DMS153 treated with DMSO at 0.1 percent for 48 hours (cell line): ENCODE data around the gene PROX1.

Experiments used
- DNase-seq: peaks from one replicate; lab custom pipeline; 2025; ENCODE audit not compliant: unreplicated experiment; lab: John Stamatoyannopoulos, UW

Gene PROX1

DNA sequence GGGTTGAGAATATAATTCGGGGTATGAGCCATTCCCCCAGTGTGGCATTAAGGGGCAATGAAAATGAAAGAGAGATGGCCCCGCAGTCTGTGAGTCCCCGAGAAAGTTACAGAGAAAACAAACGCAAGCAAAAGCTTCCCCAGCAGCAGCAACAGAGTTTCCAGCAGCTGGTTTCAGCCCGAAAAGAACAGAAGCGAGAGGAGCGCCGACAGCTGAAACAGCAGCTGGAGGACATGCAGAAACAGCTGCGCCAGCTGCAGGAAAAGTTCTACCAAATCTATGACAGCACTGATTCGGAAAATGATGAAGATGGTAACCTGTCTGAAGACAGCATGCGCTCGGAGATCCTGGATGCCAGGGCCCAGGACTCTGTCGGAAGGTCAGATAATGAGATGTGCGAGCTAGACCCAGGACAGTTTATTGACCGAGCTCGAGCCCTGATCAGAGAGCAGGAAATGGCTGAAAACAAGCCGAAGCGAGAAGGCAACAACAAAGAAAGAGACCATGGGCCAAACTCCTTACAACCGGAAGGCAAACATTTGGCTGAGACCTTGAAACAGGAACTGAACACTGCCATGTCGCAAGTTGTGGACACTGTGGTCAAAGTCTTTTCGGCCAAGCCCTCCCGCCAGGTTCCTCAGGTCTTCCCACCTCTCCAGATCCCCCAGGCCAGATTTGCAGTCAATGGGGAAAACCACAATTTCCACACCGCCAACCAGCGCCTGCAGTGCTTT is 9.4 kb downstream of the PROX1 start:
- no peak for DNase-seq

DNA sequence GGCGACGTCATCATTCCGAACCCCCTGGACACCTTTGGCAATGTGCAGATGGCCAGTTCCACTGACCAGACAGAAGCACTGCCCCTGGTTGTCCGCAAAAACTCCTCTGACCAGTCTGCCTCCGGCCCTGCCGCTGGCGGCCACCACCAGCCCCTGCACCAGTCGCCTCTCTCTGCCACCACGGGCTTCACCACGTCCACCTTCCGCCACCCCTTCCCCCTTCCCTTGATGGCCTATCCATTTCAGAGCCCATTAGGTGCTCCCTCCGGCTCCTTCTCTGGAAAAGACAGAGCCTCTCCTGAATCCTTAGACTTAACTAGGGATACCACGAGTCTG is 10.0 kb downstream of the PROX1 start:
- DNase-seq = no peak

DNA sequence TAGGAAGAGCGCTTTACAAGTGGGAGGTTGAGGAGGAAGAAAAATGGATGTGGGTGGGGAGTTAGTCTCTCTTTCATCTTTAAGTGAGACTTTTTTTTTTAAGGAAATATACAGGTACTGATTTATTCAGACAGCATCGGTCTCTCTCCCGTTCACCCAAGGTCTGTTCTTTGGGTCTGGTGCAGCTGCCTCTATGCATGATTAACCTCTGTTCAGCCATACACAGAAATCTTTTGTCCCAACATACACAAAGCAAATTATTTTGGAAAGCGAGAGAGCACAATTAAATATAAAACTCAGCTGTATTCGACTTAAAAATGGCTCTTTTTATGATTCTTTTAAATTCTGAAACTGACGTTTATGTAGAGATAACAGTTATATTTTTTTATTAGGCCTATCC is 11.0 kb downstream of the PROX1 start:
- no peak for DNase-seq

GRCh38 chr1:213999732-214000131 is 12.0 kb downstream of the PROX1 start:
- no peak for DNase-seq

- DNase-seq = peak; percentile 82
These were observed 14.3 kb downstream of the PROX1 start for GRCh38 chr1:214002060-214002459.

- DNase-seq = peak; percentile 82
These were observed 14.7 kb downstream of the PROX1 start for GRCh38 chr1:214002472-214002871.

DNA sequence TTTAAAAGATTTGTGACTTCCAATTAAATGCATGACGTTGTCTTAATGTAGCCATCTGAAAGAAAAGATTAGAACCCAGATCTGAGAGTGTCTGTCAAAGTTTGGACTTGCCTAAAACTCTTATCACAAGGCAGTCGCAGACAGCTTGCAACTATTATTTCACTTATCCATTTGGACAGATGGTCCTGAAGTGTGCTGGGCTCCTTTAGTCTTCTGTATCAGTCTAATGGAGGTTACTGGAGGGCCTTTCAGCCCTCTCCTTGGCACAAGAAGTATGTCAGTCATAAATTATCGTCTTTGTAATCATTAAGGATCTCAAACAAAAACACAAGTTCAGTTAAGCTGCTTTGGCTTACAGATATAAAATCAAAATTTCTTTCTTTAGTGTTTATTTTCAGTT is 15.5 kb downstream of the PROX1 start:
- no peak for DNase-seq

- DNase-seq = no peak
These were observed 16.2 kb downstream of the PROX1 start for GRCh38 chr1:214004014-214004413.

GRCh38 chr1:214004795-214005194 is 17.0 kb downstream of the PROX1 start:
- DNase-seq = no peak

DNA sequence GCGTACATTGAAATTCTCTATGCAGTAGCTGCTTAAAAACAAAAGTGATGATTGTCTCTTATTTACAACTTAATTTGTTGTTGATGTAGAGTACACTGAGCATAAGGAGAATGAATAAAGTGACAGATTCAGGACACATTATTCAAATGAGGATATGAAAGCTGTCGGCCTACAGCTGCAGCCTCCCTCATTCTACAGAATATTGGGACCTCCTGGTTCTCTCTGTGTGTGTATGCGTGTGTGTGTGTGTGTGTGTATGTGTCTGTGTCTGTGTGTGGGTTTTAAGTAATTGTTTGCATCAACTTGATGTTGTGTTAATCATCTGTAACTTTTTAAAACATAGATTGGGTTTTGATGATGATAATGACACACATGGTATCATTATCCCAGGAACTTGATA is 17.9 kb downstream of the PROX1 start:
- no peak for DNase-seq

- no peak for DNase-seq
These were observed 19.1 kb downstream of the PROX1 start for GRCh38 chr1:214006845-214007244.

DNA sequence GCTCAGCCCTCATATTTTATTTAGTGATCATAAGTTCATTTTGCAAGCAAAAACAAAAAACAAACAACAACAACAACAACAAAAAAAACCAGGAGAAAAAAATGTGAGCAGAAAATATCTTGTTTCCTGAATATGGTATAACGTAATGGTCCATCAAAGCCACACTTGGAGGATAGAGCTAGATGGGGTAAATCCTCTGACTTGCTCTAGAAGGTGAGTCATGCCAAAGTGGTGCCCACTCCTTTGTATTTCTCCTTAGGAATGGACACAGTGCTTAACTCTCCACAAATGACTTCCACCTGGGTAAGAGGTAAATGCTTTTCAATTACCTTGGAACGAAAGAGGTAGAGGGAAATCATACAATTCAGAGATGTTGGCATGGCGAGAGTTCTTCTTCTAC is 20.6 kb downstream of the PROX1 start:
- DNase-seq = no peak

DNA sequence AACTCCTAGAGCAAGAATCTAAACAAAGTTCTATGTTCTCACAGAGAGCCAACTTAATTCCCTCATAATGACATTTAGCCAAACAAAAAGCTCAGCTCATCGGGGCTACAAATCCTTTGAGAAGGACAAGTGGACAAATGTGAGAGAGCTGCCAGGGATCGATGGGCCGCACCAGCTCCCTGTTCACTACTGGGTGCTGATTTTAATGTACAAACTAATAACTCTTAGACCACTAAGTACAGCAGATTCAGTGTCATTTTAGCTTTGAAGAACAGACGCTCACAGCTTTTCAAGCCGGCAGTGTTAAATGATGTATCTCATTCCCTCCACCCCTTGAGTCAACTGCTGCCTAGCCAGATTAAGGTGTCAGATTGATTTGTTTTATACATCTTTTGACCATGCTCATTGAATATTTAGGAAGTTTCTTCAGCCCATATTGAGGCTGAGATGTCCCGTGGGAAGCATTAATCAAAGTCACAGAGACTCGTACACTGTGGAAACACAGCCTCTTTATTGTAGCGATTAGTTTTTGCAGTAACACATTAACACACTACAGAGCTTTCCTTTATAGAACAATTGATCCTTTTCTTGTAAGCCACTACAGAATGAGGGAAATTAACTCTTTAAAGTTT is 21.1 kb downstream of the PROX1 start:
- DNase-seq = no peak

DNA sequence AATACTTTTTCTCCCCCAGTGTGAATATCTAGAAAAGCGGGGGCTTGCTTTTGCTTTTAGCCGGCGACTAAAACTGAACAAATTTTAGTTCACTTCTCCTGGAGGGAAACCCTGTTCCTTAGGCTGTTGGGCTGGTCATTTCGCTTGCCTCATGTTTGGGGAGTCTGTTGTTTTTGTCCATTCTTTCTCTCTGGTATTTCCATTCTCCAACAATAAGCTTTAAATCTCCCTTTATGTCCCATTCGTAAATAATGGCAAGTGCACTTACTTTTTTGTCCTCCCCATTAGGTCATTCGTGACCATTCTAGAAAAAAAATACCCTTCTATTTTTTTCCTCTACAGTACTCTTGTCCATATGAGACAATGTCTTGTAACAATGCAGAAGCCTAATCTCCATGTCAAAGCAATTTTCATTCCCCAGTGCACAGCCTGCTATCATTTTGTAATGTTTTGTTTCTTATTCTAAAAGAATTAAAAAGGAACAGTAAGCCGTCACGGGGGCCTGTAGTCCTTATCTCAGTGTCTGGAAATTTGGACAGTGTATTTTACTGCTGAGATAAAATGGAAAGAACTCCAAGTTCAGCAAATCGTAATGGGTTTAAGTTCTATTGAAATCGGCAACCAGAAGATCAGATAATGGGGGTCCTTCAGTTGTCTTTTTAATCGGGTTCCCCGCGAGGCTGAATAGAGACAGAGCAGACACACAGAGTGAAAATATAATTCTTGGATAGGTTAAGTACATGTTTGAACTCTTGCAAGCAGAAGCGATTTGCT is 21.8 kb downstream of the PROX1 start:
- no peak for DNase-seq

- no peak for DNase-seq
These were observed 22.4 kb downstream of the PROX1 start for GRCh38 chr1:214010197-214010573.

DNA sequence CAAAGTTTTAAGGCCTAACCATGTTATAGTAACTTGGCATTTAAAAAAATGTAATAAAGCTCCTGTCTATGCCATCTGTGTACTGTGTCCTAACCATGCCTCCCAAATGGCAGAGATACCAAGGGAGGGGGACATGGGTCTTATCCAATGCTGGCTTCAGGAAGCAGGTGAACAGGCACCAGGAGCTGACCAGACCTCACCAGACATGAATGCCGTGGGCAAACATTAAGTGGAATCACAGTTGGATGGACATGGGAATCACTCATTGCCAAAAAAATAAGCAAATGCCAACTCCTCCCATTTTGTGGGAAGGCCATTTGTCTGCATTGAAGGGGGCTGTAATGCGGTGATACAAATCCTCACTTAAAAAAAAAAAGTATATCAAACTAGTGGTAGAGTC is 22.9 kb downstream of the PROX1 start:
- no peak for DNase-seq

GRCh38 chr1:214012418-214012817 is 24.6 kb downstream of the PROX1 start:
- no peak for DNase-seq

- no peak for DNase-seq
These were observed 26.0 kb downstream of the PROX1 start for GRCh38 chr1:214013614-214014377.

GRCh38 chr1:214014730-214015129 is 27.0 kb downstream of the PROX1 start:
- no peak for DNase-seq

GRCh38 chr1:214017191-214017982 is 29.6 kb downstream of the PROX1 start:
- no peak for DNase-seq
